HEK293 (cell line): ENCODE measurements around the gene PSEN2.

Experiments
- ELK4 ChIP-seq: IDR thresholded peaks from 2 replicates; pipeline ENCODE4 v1.6.1; 2011; ENCODE audit warnings: mild to moderate bottlenecking, low read depth, low read length, borderline replicate concordance
- REST ChIP-seq: fragments of 450-650 bp; formaldehyde crosslinking; IDR thresholded peaks from 2 replicates; pipeline ENCODE4 v1.5.1; 2016; ENCODE audit warnings: missing biosample characterization, missing genetic modification characterization
- SP2 ChIP-seq: fragments of 450-650 bp; formaldehyde crosslinking; IDR thresholded peaks from 2 replicates; pipeline ENCODE4 v1.5.1; 2016; ENCODE audit warnings: missing biosample characterization, missing genetic modification characterization

- TF ChIP-seq SP2 = no peak
- TF ChIP-seq REST = no peak
- no peak for TF ChIP-seq ELK4
These were observed 45.2 kb upstream of the PSEN2 start for GRCh38 chr1:226825037-226825745.
